ENCODE data around the gene SORCS2.

GRCh38 chr4:7610022-7610670, 417.8 kb downstream of the SORCS2 start:
- TF ChIP-seq SUZ12 (IDR thresholded peaks at IDR 0.05; ENCODE audit: extremely low read depth, insufficient read depth, insufficient read length): no peak
- TF ChIP-seq YY1 (IDR thresholded peaks at IDR 0.05; ENCODE audit: insufficient read depth, insufficient read length): no peak
